Activated T-cell treated with anti-CD3 and anti-CD28 coated beads for 1 hour (primary cell): ENCODE results near the gene NDOR1.
"Not testable (repeated sequence)": the region's sequence is repeated elsewhere in the genome, so short reads cannot be mapped to it uniquely, and the experiment has no call there.

ENCODE experiments used
- DNase-seq: peaks from one replicate; pipeline ENCODE4 v3.0.0-alpha.2; 2020; ENCODE audit warnings: low read depth

Gene NDOR1

DNA sequence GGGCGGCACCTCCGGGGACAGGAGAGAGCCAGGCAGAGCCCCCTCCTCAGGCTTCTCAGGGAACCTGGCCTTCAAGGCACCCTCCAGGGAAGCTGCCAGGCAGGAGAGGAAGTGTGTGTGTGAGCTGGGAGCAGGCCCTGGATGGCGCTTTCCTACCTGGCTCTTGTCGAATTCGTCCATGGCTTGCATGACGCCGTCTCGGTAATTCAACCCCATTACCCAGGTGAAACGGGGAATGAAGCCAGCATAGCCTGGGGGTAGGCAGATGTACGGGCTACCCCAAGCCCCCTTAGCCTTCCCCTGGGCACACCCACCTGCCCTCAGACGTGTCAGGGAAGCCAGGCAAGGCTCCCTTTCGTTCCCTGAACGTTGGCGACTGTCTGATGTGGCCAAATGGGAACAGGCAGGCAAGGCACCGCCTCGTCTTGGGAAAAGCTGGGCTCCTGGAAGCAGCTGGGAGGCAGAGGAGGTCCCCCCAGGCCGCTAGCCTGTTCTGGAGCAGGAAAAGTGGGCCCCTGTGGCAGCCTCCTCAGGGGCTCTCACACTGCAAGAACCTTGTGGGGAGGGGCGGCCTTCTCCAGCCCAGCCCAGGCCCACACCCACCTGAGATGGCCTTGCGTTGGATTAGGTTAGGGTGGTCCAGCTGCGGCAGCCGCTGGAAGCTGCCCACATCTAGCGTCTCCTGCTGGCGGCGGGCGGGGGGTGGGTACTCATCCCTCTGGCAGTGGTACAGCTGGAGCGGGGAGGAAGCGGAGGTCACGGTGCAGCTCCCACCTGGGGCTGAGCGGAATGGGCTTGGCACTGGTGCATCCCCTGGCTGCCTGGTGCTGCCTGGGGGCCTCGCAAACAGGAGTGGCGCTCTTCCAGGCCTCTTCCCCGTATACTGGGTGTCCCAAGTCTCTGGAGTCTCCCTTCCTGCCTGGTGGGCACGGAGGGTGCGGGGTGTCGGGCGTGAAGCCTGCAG lies 39.3 kb downstream of the NDOR1 start:
- DNase-seq = no peak

DNA sequence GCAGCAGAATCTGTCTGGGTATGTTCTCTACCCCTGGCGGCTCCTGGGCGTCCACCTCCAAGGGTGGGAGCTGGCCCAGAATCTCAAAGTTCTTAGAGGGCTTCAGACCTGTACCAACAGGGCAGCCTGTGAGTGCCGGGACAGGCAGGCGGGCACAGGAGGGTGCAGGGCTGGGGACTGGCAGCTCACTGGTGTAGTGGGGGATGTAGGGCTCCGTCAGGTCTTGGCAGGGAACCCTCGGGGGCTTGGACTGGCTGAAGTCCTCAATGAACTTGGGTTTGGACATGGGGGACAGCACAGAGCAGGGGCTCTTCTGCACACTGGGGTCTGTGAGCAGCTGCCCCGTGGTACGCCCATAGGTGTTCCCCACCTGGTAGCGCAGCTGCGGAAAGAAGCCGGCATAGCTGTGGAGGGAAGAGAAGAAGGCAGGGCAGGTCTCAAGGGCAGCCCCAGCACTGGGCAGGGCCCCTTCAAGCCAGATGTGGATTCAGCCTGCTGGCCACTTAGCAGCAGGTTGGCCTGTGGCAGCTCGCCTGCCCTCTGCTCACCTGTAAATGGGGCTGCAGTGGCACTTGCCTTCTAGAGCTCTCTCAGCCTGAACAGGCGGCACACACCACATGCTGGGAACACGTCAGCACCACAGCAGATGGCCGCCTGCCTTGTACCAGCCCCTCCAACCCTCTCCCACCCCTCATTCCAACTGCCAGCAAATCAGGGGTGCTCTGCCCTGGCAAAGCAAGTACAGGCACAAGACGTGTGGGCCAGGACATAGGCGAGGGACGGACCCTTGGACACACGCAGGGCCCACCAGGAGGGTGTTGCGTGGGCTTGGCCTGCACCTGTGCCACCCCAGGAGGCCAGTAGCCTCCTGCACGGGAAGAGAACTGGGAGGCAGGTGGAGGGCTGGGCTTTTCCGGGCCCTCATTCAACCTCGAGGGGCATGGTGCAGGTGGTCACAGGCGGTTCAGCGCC lies 40.2 kb downstream of the NDOR1 start:
- no peak for DNase-seq

DNA sequence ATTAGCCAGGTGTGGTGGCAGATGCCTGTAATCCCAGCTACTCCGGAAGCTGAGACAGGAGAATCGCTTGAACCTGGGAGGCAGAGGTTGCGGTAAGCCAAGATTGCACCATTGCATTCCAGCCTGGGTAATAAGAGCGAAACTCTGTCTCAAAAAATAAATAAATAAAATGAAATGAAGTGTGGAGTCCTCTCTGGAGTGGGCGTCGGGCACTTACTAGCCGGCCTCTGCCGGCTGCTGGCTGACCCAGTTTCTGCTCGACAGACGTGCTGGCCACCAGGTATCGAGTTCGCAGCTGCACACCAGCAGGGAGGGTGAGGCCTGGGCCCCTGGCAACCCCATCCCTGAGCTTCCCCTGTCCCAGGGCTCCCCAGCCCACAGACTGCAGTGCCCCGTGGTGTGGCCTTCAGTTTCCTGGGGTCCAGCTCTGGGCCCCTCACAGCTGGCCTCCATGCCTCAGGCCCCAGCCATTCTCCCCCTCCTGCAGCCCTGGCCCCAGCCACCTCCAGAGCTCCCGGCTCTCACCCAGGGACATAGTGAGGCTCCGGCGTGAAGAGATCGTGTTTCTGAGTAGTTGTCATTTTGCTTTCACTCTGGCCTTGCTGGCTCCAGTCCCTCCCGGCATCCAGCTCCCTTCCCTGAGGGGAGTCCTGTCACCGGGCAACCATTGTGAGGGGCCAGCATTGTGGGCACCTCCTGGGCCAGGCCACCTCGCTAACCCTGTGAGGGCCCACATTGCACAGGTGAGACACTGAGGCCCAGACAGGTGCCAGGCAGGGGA lies 41.8 kb downstream of the NDOR1 start:
- no peak for DNase-seq

DNA sequence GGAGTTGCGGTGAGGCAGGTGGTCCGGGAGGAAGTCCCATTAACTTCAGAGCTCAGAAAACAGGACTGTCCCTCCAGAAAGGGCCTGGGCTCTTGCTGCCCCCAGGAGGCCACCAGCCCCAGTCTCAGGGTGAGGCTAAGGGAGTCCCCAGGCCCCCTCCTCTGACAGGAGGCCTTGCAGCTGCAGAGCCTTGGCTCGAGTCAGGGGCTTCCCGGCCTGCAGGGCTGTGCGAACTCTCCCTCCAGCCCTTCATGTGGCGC lies 42.3 kb downstream of the NDOR1 start:
- no peak for DNase-seq

DNA sequence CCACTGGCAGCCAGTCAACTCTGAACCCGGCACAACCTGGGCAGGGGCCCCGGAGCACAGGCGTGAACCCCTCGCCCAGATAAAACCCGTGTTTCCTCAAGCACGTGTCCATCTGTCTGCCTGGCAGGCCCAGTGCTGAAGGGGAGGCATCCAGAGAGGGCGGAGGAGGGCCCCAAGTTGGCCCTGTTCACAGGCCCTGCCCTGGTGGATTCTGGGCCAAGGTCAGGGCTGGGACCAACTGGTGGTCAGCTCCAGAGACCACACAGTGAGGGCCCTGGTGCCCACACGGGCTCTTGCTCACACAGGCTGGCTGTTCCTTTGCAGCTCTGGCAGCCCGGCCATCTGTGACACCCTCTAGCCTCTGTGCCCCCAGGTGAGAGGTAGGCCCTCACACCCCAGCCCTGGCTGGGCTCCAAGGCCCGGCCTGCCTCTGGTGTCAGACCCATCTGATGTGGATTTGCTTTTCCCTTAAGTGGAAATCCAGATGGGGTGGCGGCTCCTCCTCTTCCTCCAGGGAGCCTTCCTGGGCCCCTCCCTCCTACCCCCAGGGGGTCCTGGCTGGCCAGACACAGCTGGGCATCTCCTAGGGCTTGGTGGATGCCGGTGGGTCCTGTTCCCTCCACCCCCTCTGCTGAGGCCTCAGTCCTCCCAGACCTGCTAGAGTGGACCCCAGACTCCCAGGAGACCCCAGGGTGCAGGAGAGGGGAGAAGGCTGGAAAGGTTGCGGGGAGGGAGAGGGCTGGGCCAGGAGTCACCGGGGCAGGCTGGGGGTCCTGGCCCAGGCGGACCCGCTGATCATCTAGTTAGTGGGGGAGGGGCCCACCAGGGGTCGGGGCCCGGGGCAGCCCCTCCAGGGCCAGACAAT lies 45.1 kb downstream of the NDOR1 start:
- DNase-seq = no peak

DNA sequence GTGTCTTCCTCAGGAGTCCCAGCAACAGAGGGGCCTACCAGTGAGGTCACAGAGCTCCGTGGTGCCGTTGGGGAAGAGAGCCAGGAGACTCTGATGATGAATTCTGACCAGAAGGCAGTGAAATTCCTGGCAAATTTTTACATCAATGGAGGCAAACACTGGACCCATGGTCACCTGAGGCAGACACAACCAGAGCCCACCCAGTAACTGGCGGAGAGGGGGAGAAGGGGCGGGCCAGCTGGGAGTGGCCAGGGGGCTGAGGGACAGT lies 45.6 kb downstream of the NDOR1 start, which contains the start of gene STPG3:
STPG3 (plus strand) TSS at position 93 of the 268 bp plus-strand sequence; CDS start at position 94, 1 bp downstream.
- no peak for DNase-seq

DNA sequence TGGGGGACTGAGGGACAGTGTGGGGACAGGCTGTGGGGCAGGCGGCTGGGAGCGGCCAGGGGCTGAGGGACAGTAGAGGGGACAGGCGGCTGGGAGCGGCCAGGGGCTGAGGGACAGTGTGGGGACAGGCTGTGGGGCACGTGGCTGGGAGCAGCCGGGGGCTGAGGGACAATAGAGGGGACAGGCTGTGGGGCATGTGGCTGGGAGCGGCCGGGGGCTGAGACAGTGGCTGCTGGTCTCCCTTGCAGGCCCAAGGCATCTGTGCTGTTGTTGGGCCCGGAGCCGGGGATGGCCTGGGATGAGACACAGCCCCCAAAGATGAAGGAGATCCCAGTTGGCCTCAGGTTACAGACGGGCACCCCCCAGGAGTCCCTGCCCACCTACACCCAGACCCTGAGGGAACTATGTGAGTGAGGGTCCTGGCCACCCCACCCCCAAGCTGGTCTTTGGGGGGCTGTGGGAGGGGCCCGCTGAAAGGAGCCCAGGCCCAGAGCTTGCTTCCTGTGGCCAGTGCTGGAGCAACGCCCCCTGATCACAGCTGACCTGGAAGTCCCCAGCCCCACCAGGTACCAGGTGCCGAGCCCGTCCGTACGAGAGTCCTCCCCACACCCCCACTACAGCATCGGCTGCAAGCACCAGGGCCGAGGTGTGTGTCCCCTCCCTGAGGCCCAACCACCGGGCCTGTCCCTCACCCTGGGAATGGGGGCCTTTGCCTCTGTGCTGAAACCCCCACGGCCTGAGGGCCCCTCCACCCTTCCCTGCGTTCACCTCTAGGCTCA lies 46.2 kb downstream of the NDOR1 start:
- DNase-seq = no peak

DNA sequence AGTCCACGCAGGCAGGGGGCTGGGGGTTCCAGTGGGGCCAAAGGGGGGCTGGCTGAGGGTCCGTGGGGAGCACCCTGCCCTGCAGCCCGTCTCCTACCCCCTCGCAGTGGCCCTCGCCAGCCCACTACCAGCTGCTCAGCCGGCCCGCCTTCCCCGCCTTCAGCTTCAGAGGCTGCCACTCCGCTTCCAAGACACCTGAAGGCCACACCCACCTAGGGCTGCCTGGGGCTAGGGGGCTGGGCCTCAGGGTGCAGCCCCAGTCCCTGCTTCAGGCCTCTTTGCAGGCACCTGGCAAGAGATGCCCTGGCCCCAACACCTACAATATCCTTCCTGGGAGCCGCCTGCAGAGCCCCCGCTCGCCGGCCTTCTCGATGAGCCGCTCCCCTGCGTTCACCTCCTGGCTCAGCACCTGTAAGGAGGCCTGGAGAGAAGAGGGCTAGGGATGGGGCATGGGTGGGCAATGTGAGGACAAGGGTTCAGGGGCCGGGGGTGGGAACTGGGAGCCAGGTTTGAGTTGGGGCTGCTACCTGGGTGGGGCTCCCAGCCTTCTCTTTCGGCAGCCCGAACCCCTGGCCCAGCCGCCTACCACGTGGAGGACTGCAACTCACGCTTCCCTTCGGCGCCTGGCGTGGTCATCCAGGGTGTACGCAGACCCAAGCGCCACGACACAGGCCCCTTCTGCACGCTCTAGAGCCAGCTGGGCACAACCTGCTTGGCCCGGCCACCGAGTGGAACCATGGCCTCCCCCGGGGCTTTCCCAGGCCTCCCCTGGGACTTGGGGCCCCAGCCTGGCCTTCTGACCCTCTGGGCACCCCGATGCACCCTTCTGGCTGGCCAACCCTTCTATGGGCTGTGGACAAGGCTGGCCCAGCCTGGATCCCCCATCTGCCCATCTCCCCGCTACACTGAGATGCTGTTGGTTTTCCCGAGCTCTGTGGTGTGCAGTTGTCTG lies 47.3 kb downstream of the NDOR1 start:
- no peak for DNase-seq

DNA sequence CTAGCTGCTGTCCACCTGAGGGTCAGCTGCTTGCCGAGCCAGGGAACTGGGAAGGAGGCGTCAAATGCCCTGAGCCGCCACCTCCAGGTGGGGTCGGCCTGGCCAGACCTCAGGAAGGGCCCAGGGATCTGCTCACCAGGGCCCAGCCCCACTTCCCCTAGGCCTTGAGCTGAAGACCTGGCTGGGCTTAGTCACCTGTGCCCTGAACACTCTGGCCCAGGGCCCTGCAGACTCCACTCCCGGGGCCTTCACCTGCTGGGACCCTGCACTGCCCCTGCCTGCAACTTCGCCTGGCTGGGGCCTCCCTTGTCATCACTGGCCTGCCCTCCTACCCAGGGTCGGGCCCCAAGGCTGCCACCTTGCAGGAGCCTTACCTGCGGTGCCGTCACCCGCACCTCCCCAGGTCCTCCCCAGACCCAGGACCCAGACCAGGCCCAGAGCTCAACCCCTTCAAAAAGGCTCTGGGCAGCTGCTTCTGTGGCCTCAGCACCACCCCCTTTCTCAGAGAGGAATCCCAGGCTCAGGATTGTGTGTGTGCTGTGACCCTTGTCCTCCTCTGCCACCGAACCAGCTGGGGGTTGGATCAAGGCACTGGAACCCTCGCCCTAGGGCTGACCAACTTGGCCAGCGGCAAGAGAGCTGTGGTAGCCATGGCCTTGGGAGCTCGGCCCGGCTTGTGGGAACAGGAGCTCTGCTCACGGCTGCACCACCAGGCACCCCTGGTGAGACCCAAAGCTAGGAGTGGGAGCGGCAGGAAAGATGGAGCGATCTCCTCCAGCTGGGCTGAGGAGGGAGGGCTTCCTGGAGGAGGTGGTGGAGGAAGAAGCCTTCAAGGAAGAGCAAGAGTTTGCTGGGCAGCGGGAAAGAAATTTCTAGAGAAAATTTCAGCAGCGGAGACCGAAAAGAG lies 48.5 kb downstream of the NDOR1 start:
- DNase-seq = no peak

DNA sequence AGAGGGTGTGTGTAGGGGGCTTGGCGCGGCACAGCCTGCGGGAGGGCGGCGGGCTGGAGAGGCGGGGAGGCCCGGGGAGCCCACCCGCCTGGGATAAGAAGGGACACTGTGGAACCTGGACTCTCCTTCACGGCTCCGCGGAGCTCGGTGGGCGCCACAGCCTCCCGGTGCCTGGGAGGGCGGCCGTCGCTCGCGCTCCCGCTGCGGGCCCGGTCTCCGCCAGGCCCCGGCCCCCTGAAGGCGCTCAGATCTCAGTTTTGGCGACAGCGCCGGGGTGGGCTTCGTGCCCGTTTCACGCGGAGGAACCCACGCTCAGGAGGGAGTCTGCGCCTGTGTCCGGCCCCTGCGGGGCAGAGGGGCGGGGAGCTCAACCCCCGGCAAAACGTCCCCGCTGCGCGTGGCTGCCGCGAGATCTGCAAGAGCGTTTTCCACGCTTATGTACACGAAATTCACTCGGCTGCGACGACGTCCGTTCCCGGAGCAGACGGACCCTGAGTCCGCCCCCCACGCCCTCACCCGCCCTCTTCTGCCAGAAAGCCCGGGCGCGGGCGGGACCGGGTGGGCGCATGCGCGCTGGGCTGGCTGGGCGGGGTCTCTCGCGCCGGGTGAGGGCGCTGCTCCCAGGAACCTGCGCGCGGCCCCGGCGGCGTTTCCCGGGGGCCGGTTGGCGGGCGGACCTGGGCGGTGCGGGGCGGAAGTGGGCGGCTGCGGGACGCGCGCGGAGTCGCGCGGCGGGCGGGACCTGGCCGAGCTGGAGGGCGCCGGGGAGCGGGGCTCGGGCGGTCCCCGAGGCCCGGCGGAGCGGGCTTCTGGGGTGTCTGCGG lies 49.3 kb downstream of the NDOR1 start, which contains the start of gene NELFB:
NELFB (plus strand) TSS at position 704 of the 824 bp plus-strand sequence.
- DNase-seq = peak; percentile 98

DNA sequence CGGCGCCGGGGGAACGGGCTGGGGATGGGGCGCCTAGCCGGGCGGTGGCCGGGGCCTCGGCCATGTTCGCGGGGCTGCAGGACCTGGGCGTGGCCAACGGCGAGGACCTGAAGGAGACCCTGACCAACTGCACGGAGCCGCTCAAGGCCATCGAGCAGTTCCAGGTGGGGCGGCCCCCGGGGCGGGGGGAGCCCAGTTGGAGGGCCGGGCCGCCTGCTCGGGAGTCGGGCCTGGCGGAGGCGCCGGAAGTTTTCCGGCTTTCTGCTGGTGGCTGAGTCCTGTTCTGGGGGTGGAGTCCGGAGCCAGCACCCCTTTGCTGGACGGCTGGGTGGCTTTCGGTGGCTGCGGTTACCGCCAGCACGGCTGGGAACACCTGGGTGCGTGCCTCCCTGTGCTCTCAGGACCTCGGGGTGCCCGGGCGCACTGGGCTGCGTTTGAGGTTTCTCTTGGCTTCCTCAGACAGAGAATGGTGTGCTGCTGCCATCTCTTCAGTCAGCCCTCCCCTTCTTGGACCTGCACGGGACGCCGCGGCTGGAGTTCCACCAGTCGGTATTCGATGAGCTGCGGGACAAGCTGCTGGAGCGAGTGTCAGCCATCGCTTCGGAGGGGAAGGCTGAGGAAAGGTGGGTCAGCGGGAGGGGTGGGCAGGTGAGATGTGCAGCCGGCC lies 50.1 kb downstream of the NDOR1 start:
- DNase-seq = no peak

DNA sequence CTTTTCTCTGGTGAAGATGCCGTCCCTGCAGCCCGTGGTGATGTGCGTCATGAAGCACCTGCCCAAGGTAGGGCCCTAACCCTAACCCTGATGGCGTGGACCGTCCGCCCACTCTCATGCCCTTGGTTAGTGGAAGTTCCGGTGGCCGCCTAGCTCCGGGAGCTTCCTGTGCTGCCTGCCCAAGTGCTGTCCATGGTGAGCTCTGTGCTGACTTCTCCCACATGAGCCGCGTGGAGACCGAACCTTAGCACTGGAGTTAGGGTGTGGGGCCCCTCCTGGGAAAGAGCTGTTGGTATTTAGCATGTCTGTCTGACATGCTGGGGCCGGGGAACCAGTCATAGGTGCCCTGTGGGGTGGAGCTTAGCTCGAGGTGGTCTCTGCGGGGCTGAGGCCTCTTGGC lies 50.9 kb downstream of the NDOR1 start:
- DNase-seq = no peak

DNA sequence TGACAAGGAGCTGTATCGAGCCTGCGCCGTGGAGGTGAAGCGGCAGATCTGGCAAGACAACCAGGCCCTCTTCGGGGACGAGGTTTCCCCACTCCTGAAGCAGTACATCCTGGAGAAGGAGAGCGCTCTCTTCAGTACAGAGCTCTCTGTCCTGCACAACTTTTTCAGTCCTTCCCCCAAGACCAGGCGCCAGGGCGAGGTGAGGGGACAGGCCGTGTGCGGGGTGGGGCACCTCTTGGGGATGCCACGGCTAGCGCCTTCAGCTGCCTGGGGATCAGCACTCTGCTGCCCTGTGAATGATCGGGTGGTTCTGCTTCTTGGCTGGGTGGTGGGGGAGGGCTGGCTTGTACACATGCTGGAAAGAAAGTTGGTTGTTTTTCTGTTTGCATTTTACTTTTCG lies 51.4 kb downstream of the NDOR1 start:
- no peak for DNase-seq

DNA sequence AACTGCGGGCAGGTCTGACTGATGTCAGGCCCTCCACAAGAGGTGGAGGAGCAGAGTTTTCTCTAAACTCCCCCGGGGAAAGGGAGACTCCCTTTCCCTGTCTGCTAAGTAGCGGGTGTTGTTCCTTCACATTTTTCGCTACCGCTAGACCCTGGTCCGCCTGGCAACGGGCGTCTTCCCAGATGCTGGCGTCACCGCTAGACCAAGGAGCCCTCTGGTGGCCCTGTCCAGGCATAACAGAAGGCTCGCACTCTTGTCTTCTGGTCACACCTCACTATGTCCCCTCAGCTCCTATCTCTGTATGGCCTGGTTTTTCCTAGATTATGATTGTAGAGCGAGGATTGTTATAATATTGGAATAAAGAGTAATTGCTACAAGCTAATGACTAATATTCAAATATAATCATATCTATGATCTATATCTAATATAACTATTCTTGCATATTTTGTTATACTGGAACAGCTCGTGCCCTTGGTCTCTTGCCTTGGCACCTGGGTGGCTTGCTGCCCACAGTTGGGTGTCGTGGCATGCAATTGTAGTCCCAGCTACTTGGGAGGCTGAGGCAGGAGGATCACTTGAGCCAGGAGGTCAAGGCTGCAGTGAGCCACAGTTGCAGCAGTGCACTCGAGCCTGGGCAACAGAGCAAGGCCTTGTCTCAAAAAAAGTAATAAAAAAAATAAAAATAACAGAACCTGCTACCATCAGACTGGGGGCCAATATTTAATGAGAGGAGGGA lies 56.8 kb downstream of the NDOR1 start:
- not testable (repeated sequence) for DNase-seq

DNA sequence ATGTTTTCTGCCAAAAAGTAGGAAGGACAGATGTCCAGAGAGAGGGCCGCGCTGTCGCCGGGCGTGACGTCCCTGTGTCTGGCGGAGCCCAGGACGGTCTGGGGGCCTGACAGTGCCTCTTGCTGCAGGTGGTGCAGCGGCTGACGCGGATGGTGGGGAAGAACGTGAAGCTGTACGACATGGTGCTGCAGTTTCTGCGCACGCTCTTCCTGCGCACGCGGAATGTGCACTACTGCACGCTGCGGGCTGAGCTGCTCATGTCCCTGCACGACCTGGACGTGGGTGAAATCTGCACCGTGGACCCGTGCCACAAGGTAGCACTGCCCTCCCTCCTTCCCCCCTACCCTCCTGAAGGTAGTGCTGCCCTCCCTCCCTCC lies 57.4 kb downstream of the NDOR1 start:
- no peak for DNase-seq

DNA sequence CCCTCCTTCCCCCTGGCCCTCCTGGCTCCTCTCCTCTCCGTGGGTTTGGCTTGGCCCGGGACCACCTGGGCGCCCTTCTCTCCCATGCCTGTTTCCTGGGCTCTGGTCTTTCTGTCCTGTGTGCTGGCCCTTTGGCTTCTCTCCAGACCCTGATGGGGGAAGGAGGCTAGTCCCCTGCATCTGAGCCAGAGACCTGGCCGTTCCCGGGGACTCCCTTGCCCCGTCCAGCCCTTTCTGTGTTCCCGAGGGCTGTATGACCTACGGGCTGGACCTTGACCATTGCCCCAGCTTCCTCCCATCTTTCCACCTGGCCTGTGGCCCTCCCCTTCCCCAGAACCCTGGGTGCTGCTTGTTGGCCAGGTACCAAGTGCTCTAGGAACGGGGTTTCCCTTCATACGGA lies 58.0 kb downstream of the NDOR1 start:
- no peak for DNase-seq
